HEK293 (cell line): ENCODE measurements around the gene THSD4.
A peak's percentile ranks its signal among the peaks of the same experiment; 100 is the strongest.

ENCODE experiments used
- BCL6B ChIP-seq: fragments of 450-650 bp; formaldehyde crosslinking; IDR thresholded peaks from 2 replicates; pipeline ENCODE4 v1.5.1; 2017; ENCODE audit warnings: missing biosample characterization, missing genetic modification characterization
- GLI2 ChIP-seq: fragments of 450-650 bp; formaldehyde crosslinking; IDR thresholded peaks from 2 replicates; pipeline ENCODE4; 2017; ENCODE audit warnings: missing biosample characterization, missing genetic modification characterization, low read depth, borderline replicate concordance
- TRIM28 ChIP-seq: IDR thresholded peaks from 2 replicates; pipeline ENCODE4 v1.6.1; 2011; ENCODE audit warnings: low read length, control low read depth, borderline replicate concordance
- ZBTB1 ChIP-seq: fragments of 450-650 bp; formaldehyde crosslinking; IDR thresholded peaks from 2 replicates; pipeline ENCODE4 v1.5.1; 2016; ENCODE audit warnings: missing biosample characterization, missing genetic modification characterization
- ZBTB20 ChIP-seq: fragments of 450-650 bp; formaldehyde crosslinking; IDR thresholded peaks from 2 replicates; pipeline ENCODE4 v1.5.1; 2016; ENCODE audit warnings: missing biosample characterization, missing genetic modification characterization
- ZBTB6 ChIP-seq: fragments of 450-650 bp; formaldehyde crosslinking; IDR thresholded peaks from 2 replicates; pipeline ENCODE4 v1.5.1; 2017; ENCODE audit warnings: missing biosample characterization, missing genetic modification characterization
- ZBTB7A ChIP-seq: fragments of 450-650 bp; formaldehyde crosslinking; IDR thresholded peaks from 2 replicates; pipeline ENCODE4 v1.5.1; 2016; ENCODE audit warnings: low read depth, missing biosample characterization, missing genetic modification characterization
- ZFP37 ChIP-seq: fragments of 450-650 bp; formaldehyde crosslinking; IDR thresholded peaks from 2 replicates; pipeline ENCODE4 v1.5.1; 2016; ENCODE audit warnings: missing biosample characterization, missing genetic modification characterization
- ZIC2 ChIP-seq: fragments of 450-650 bp; formaldehyde crosslinking; IDR thresholded peaks from 2 replicates; pipeline ENCODE4 v1.5.1; 2016; ENCODE audit warnings: missing biosample characterization, missing genetic modification characterization
- ZNF112 ChIP-seq: fragments of 450-650 bp; formaldehyde crosslinking; IDR thresholded peaks from 2 replicates; pipeline ENCODE4 v1.5.0; 2017; ENCODE audit warnings: missing biosample characterization, missing genetic modification characterization
- ZNF16 ChIP-seq: fragments of 450-650 bp; formaldehyde crosslinking; IDR thresholded peaks from 2 replicates; pipeline ENCODE4 v1.5.1; 2016; ENCODE audit warnings: low read depth, missing biosample characterization, missing genetic modification characterization
- ZNF19 ChIP-seq: fragments of 450-650 bp; formaldehyde crosslinking; IDR thresholded peaks from 2 replicates; pipeline ENCODE4; 2016; ENCODE audit warnings: missing biosample characterization, missing genetic modification characterization, low read depth
- ZNF248 ChIP-seq: fragments of 450-650 bp; formaldehyde crosslinking; IDR thresholded peaks from 2 replicates; pipeline ENCODE4 v1.5.1; 2017; ENCODE audit warnings: missing biosample characterization, missing genetic modification characterization
- ZNF354C ChIP-seq: fragments of 450-650 bp; formaldehyde crosslinking; IDR thresholded peaks from 2 replicates; pipeline ENCODE4 v1.5.1; 2016; ENCODE audit warnings: missing biosample characterization, missing genetic modification characterization, low read depth, borderline replicate concordance
- ZNF423 ChIP-seq: fragments of 450-650 bp; formaldehyde crosslinking; IDR thresholded peaks from 2 replicates; pipeline ENCODE4 v1.5.1; 2016; ENCODE audit warnings: missing biosample characterization, missing genetic modification characterization
- ZNF433 ChIP-seq: fragments of 450-650 bp; formaldehyde crosslinking; IDR thresholded peaks from 2 replicates; pipeline ENCODE4 v1.5.1; 2016; ENCODE audit warnings: missing biosample characterization, missing genetic modification characterization, low read depth
- ZNF544 ChIP-seq: fragments of 450-650 bp; formaldehyde crosslinking; IDR thresholded peaks from 2 replicates; pipeline ENCODE4 v1.5.0; 2017; ENCODE audit warnings: missing biosample characterization, missing genetic modification characterization
- ZNF549 ChIP-seq: fragments of 450-650 bp; IDR thresholded peaks from 2 replicates; pipeline ENCODE4 v1.5.1; 2018; ENCODE audit warnings: missing biosample characterization, missing genetic modification characterization, mild to moderate bottlenecking, inconsistent platforms, moderate library complexity
- ZNF624 ChIP-seq: fragments of 450-650 bp; formaldehyde crosslinking; IDR thresholded peaks from 2 replicates; pipeline ENCODE4 v1.5.1; 2017; ENCODE audit warnings: missing biosample characterization, missing genetic modification characterization
- ZNF768 ChIP-seq: fragments of 450-650 bp; formaldehyde crosslinking; IDR thresholded peaks from 2 replicates; pipeline ENCODE4 v1.5.1; 2018; ENCODE audit warnings: missing biosample characterization, mild to moderate bottlenecking, missing genetic modification characterization
- ZNF837 ChIP-seq: fragments of 450-650 bp; formaldehyde crosslinking; IDR thresholded peaks from 2 replicates; pipeline ENCODE4 v1.5.1; 2016; ENCODE audit warnings: missing biosample characterization, missing genetic modification characterization
- ZXDB ChIP-seq: fragments of 450-650 bp; formaldehyde crosslinking; IDR thresholded peaks from 2 replicates; pipeline ENCODE4 v1.5.1; 2016; ENCODE audit warnings: missing biosample characterization, missing genetic modification characterization
- TF ChIP-seq, protein P1 (sequence below): fragments of 450-650 bp; formaldehyde crosslinking; IDR thresholded peaks from 2 replicates; pipeline ENCODE4 v1.5.1; 2016; ENCODE audit warnings: missing biosample characterization, missing genetic modification characterization
- TF ChIP-seq, protein P2 (sequence below): fragments of 450-650 bp; formaldehyde crosslinking; IDR thresholded peaks from 2 replicates; pipeline ENCODE4 v1.5.1; 2016; ENCODE audit warnings: missing biosample characterization, missing genetic modification characterization, borderline replicate concordance
- TF ChIP-seq, protein P3 (sequence below): fragments of 450-650 bp; IDR thresholded peaks from 2 replicates; pipeline ENCODE4 v1.5.1; 2018; ENCODE audit warnings: missing biosample characterization, missing genetic modification characterization
- TF ChIP-seq, protein P4 (sequence below): fragments of 450-650 bp; formaldehyde crosslinking; IDR thresholded peaks from 2 replicates; pipeline ENCODE4 v1.5.1; 2016; ENCODE audit warnings: missing biosample characterization, missing genetic modification characterization
- TF ChIP-seq, protein P5 (sequence below): fragments of 450-650 bp; formaldehyde crosslinking; IDR thresholded peaks from 2 replicates; pipeline ENCODE4 v1.5.1; 2017; ENCODE audit warnings: missing biosample characterization, missing genetic modification characterization
- TF ChIP-seq, protein P6 (sequence below): fragments of 450-650 bp; formaldehyde crosslinking; IDR thresholded peaks from 2 replicates; pipeline ENCODE4 v1.5.1; 2016; ENCODE audit warnings: missing biosample characterization, missing genetic modification characterization

THSD4 gene

DNA sequence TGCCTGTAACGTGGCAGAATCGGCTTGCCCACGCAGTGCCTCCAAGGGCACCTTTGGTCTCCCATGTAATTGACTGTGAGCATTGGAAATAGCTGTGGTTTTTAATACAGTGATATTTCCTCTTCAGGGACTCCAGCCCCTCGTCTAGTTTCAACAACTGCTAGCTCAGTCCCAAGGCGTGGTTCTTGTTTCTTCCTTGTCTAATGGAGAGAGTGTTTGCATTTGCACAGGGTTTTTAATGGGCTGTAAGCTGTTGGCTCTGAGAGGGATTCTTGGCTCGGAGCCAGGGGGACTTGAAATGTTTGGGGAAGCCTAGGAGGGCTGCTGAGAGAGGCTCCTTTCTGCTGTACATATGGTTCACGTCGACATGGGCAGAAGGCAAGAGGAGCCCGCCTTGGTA, 86.2 kb downstream of the THSD4 start (continued):
- TF ChIP-seq ZNF354C (tag by site-specific recombination), result no peak
- TF ChIP-seq ZNF544, result peak; percentile 97
- TF ChIP-seq, protein P1, sequence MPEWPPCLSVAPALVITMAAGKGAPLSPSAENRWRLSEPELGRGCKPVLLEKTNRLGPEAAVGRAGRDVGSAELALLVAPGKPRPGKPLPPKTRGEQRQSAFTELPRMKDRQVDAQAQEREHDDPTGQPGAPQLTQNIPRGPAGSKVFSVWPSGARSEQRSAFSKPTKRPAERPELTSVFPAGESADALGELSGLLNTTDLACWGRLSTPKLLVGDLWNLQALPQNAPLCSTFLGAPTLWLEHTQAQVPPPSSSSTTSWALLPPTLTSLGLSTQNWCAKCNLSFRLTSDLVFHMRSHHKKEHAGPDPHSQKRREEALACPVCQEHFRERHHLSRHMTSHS (tag by site-specific recombination), result no peak
- no peak for TF ChIP-seq ZNF16
- TF ChIP-seq, protein P2, sequence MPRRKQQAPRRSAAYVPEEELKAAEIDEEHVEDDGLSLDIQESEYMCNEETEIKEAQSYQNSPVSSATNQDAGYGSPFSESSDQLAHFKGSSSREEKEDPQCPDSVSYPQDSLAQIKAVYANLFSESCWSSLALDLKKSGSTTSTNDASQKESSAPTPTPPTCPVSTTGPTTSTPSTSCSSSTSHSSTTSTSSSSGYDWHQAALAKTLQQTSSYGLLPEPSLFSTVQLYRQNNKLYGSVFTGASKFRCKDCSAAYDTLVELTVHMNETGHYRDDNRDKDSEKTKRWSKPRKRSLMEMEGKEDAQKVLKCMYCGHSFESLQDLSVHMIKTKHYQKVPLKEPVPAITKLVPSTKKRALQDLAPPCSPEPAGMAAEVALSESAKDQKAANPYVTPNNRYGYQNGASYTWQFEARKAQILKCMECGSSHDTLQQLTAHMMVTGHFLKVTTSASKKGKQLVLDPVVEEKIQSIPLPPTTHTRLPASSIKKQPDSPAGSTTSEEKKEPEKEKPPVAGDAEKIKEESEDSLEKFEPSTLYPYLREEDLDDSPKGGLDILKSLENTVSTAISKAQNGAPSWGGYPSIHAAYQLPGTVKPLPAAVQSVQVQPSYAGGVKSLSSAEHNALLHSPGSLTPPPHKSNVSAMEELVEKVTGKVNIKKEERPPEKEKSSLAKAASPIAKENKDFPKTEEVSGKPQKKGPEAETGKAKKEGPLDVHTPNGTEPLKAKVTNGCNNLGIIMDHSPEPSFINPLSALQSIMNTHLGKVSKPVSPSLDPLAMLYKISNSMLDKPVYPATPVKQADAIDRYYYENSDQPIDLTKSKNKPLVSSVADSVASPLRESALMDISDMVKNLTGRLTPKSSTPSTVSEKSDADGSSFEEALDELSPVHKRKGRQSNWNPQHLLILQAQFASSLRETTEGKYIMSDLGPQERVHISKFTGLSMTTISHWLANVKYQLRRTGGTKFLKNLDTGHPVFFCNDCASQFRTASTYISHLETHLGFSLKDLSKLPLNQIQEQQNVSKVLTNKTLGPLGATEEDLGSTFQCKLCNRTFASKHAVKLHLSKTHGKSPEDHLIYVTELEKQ (tag by site-specific recombination), result no peak
- TF ChIP-seq ZNF549, result no peak
- TF ChIP-seq, protein P3, sequence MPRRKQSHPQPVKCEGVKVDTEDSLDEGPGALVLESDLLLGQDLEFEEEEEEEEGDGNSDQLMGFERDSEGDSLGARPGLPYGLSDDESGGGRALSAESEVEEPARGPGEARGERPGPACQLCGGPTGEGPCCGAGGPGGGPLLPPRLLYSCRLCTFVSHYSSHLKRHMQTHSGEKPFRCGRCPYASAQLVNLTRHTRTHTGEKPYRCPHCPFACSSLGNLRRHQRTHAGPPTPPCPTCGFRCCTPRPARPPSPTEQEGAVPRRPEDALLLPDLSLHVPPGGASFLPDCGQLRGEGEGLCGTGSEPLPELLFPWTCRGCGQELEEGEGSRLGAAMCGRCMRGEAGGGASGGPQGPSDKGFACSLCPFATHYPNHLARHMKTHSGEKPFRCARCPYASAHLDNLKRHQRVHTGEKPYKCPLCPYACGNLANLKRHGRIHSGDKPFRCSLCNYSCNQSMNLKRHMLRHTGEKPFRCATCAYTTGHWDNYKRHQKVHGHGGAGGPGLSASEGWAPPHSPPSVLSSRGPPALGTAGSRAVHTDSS (tag by site-specific recombination), result no peak
- no peak for TF ChIP-seq ZNF433 (tag by site-specific recombination)
- 0 out of 2 replicates have a peak, but pooled peaks have one; percentile 42 for TF ChIP-seq ZNF248
- TF ChIP-seq, protein P4, sequence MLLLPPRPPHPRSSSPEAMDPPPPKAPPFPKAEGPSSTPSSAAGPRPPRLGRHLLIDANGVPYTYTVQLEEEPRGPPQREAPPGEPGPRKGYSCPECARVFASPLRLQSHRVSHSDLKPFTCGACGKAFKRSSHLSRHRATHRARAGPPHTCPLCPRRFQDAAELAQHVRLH (tag by site-specific recombination), result no peak
- TF ChIP-seq ZNF768 (tag by site-specific recombination), result no peak
- no peak for TF ChIP-seq GLI2 (tag by site-specific recombination)
- TF ChIP-seq ZFP37, result no peak
- TF ChIP-seq ZBTB20, result no peak
- no peak for TF ChIP-seq ZNF837
- TF ChIP-seq ZXDB (tag by site-specific recombination), result no peak
- TF ChIP-seq ZNF19 (tag by site-specific recombination), result no peak
- TF ChIP-seq ZBTB7A (tag by site-specific recombination), result no peak
- peak; percentile 91; the same call in 1 of the 2 replicates for TF ChIP-seq ZNF624 (tag by site-specific recombination)
- TF ChIP-seq ZBTB6 (tag by site-specific recombination), result no peak
- TF ChIP-seq TRIM28, result 0 out of 2 replicates have a peak, but pooled peaks have one; percentile 49
- no peak for TF ChIP-seq ZBTB1 (tag by site-specific recombination)
- TF ChIP-seq ZNF423 (tag by site-specific recombination), result no peak
- TF ChIP-seq, protein P5, sequence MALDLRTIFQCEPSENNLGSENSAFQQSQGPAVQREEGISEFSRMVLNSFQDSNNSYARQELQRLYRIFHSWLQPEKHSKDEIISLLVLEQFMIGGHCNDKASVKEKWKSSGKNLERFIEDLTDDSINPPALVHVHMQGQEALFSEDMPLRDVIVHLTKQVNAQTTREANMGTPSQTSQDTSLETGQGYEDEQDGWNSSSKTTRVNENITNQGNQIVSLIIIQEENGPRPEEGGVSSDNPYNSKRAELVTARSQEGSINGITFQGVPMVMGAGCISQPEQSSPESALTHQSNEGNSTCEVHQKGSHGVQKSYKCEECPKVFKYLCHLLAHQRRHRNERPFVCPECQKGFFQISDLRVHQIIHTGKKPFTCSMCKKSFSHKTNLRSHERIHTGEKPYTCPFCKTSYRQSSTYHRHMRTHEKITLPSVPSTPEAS (tag by site-specific recombination), result no peak
- peak; percentile 84 for TF ChIP-seq ZNF112 (tag by site-specific recombination)
- TF ChIP-seq, protein P6, sequence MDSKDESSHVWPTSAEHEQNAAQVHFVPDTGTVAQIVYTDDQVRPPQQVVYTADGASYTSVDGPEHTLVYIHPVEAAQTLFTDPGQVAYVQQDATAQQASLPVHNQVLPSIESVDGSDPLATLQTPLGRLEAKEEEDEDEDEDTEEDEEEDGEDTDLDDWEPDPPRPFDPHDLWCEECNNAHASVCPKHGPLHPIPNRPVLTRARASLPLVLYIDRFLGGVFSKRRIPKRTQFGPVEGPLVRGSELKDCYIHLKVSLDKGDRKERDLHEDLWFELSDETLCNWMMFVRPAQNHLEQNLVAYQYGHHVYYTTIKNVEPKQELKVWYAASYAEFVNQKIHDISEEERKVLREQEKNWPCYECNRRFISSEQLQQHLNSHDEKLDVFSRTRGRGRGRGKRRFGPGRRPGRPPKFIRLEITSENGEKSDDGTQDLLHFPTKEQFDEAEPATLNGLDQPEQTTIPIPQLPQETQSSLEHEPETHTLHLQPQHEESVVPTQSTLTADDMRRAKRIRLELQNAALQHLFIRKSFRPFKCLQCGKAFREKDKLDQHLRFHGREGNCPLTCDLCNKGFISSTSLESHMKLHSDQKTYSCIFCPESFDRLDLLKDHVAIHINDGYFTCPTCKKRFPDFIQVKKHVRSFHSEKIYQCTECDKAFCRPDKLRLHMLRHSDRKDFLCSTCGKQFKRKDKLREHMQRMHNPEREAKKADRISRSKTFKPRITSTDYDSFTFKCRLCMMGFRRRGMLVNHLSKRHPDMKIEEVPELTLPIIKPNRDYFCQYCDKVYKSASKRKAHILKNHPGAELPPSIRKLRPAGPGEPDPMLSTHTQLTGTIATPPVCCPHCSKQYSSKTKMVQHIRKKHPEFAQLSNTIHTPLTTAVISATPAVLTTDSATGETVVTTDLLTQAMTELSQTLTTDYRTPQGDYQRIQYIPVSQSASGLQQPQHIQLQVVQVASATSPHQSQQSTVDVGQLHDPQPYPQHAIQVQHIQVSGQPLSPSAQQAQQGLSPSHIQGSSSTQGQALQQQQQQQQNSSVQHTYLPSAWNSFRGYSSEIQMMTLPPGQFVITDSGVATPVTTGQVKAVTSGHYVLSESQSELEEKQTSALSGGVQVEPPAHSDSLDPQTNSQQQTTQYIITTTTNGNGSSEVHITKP (tag by site-specific recombination), result no peak
- TF ChIP-seq ZIC2, result peak; percentile 61; the same call in 1 of the 2 replicates
- peak; percentile 78 for TF ChIP-seq BCL6B (tag by site-specific recombination)
